Liver (tissue), 9 donors: ENCODE data around the gene HSPB9. TPM values are rescaled to one million over a fixed set of nuclear protein-coding genes. Genes with fewer than 3 reads are reported as not detected.

ENCODE experiments used
- DNase-seq: peaks from one replicate; pipeline ENCODE4 v3.0.0-alpha.2; 2017; ENCODE audit warnings: low spot score
- H3K27ac ChIP-seq, 2 donors: one replicate each; pipeline ENCODE4 v1.7.0; 2013; ENCODE audit warnings: inconsistent platforms in 2 of 2, low read length in 2 of 2, control low read depth in 1 of 2, low read depth in 1 of 2, mild to moderate bottlenecking in 1 of 2
- H3K27me3 ChIP-seq, 4 donors: one replicate each; pipeline versions ENCODE4 v1.6.1 to v1.7.0; 2013; ENCODE audit warnings: low read length in 3 of 4, inconsistent platforms in 1 of 4, mild to moderate bottlenecking in 1 of 4, moderate library complexity in 1 of 4; ENCODE audit not compliant: control insufficient read depth in 4 of 4, insufficient read depth in 4 of 4
- H3K36me3 ChIP-seq, 4 donors: one replicate each; pipeline versions ENCODE4 v1.6.1 to v1.7.0; 2013; ENCODE audit warnings: low read length in 3 of 4, mild to moderate bottlenecking in 3 of 4, low read depth in 1 of 4, moderate library complexity in 1 of 4; ENCODE audit not compliant: control insufficient read depth in 4 of 4, insufficient read depth in 3 of 4
- H3K4me1 ChIP-seq, 4 donors: one replicate each; pipeline versions ENCODE4 v1.6.1 to v1.7.0; 2013; ENCODE audit warnings: low read length in 3 of 4, mild to moderate bottlenecking in 3 of 4, moderate library complexity in 1 of 4; ENCODE audit not compliant: control insufficient read depth in 4 of 4, insufficient read depth in 4 of 4
- H3K4me3 ChIP-seq, 3 donors: one replicate each; pipeline versions ENCODE4 v1.6.1 to v1.7.0; 2013; ENCODE audit warnings: low read length in 3 of 3, control low read depth in 1 of 3, low read depth in 1 of 3, mild to moderate bottlenecking in 1 of 3
- H3K9ac ChIP-seq, 2 donors: one replicate each; pipeline ENCODE4 v1.7.0; 2013; ENCODE audit warnings: low read length in 2 of 2, mild to moderate bottlenecking in 2 of 2, moderate library complexity in 2 of 2, control low read depth in 1 of 2, low read depth in 1 of 2
- H3K9me3 ChIP-seq, 4 donors: one replicate each; pipeline versions ENCODE4 v1.6.1 to v1.7.0; 2013; ENCODE audit warnings: low read length in 3 of 4; ENCODE audit not compliant: control insufficient read depth in 4 of 4
- EGR1 ChIP-seq, 2 donors: IDR thresholded peaks; 2 replicates each; pipeline ENCODE4 v1.6.1; 2016 to 2018; ENCODE audit warnings: antibody characterized with exemption in 2 of 2, low read depth in 2 of 2
- FOXA1 ChIP-seq: IDR thresholded peaks from 2 replicates; pipeline ENCODE4 v1.6.1; 2016; ENCODE audit warnings: antibody characterized with exemption
- GABPA ChIP-seq, 2 donors: IDR thresholded peaks in 1 of 2; conservative IDR thresholded peaks in 1 of 2; 2 replicates each; pipeline ENCODE4 v1.6.1; 2016; ENCODE audit warnings: antibody characterized with exemption in 2 of 2, mild to moderate bottlenecking in 1 of 2, moderate library complexity in 1 of 2
- HNF4A ChIP-seq, 2 donors: conservative IDR thresholded peaks; 2 replicates each; pipeline ENCODE4 v1.6.1; 2016; ENCODE audit warnings: antibody characterized with exemption in 2 of 2, mild to moderate bottlenecking in 2 of 2
- HNF4G ChIP-seq: IDR thresholded peaks from 2 replicates; pipeline ENCODE4 v1.6.1; 2016; ENCODE audit warnings: antibody characterized with exemption
- JUND ChIP-seq, 2 donors: IDR thresholded peaks; 2 replicates each; pipeline ENCODE4 v1.6.1; 2016; ENCODE audit warnings: antibody characterized with exemption in 2 of 2
- NR2F2 ChIP-seq: IDR thresholded peaks from 2 replicates; pipeline ENCODE4 v1.6.1; 2016; ENCODE audit warnings: antibody characterized with exemption
- RAD21 ChIP-seq, 2 donors: IDR thresholded peaks; 2 replicates each; pipeline ENCODE4 v1.6.1; 2016; ENCODE audit warnings: antibody characterized with exemption in 2 of 2, mild to moderate bottlenecking in 2 of 2
- RXRA ChIP-seq, 2 donors: IDR thresholded peaks; 2 replicates each; pipeline ENCODE4 v1.6.1; 2017 to 2018; ENCODE audit warnings: antibody characterized with exemption in 2 of 2, mild to moderate bottlenecking in 1 of 2
- SP1 ChIP-seq: IDR thresholded peaks from 2 replicates; pipeline ENCODE4 v1.6.1; 2018; ENCODE audit warnings: antibody characterized with exemption, mild to moderate bottlenecking
- YY1 ChIP-seq: IDR thresholded peaks from 2 replicates; pipeline ENCODE4 v1.6.1; 2016; ENCODE audit warnings: antibody characterized with exemption, mild to moderate bottlenecking
- WGBS: extraction: QIAGEN DNeasy Blood & Tissue Kit; methylation state at CpG from one replicate; pipeline ENCODE4 v1.1.7; 2013; 5-methylcytosine and 5-hydroxymethylcytosine counted together
- polyA plus RNA-seq, 2 donors: library from polyadenylated mRNA; stranded (reverse) in 1 of 2; unstranded in 1 of 2; fragments of 200-250 nt in 1 of 2; fragments of >200 nt in 1 of 2; fragmentation: Nextera tagmentation in 1 of 2; extraction: Ambion mirVana in 1 of 2; gene quantifications; one replicate each; pipeline versions ENCODE4 v1.2.1 to v1.2.3, GENCODE V29; 2013 to 2015
- total RNA-seq, 2 donors: library from RNA; depleted of rRNA; stranded (reverse); fragments of >200 nt; gene quantifications; one replicate each; pipeline ENCODE4 v1.2.3, GENCODE V29; 2014
- TF ChIP-seq, protein P1 (sequence below): fragments of 150-350 bp; IDR thresholded peaks from 2 replicates; pipeline ENCODE4 v1.5.1; 2017; ENCODE audit warnings: improper control_type of control experiment, low read depth, low read length; ENCODE audit not compliant: missing input control
- TF ChIP-seq, protein P2 (sequence below): IDR thresholded peaks from 2 replicates; pipeline ENCODE4 v1.6.1; 2016; ENCODE audit warnings: antibody characterized with exemption
- TF ChIP-seq, protein P3 (sequence below): IDR thresholded peaks from 2 replicates; pipeline ENCODE4 v1.6.1; 2016; ENCODE audit warnings: antibody characterized with exemption, mild to moderate bottlenecking
- TF ChIP-seq, protein P4 (sequence below): IDR thresholded peaks from 2 replicates; pipeline ENCODE4 v1.6.1; 2016; ENCODE audit warnings: antibody characterized with exemption
- donor health status: healthy.
- donor health status: healthy.
- donor health status: healthy.
- donor health status: healthy.
- donor health status: healthy.

Gene HSPB9
- total and polyA plus RNA-seq, 4 donors: 0.17 to 4.0 (median 0.56) TPM

DNA sequence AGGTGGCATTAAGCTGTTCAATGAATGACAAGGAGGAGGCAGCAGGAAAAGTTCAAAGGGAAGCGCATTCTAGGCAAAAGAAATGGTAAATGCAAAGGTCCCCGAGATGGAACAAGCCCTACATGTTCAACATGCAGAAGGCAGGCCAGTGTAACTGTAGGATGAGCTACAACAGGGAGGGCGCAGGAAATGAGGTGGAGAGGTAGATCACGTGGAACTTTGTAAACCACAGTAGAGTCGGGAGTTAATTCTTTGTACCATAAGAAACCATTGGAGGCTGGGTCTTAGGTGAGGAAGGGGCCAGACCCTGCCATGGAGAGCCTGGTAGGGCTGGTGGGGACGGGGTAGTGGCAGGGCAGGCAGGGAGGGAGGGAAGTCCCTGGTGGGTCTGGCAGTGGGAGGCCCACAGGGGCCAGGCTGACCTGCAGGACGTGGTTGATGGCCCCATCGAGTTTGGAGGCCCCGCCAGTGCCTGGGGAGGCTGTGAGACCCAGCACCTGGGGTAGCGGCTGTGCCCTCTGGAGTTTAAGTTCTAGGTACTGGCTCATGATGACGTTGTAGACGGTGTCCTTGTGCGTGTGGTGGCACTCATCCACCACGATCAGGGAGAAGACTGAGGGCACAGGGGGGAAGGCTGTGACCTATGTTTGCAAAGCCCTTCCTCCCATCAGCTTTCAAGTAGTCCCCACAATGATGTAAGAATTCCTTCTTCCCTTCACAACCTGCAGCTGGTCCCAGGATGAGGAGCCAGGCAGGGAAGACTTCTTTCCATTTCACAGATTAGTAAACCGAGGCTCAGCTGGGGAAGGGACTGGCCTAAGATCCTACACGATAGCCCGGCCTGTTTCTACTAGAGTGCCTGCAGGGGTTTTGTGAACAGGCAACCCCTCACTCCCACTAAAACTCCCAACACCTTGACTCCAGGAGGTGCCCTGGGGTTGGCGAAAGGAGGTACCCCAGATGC, 12.0 kb upstream of the HSPB9 start:
- 88% methylated on average over 18 of the region's 18 CpGs for WGBS
- DNase-seq: no peak
- no peak overlapping the region for H3K4me3 ChIP-seq
- TF ChIP-seq FOXA1 (no peak), RAD21 (IDR thresholded peaks at IDR 0.05) (no peak), RXRA (IDR thresholded peaks at IDR 0.05) (no peak), EGR1 (IDR thresholded peaks at IDR 0.05; ENCODE audit: low read depth in 2 of 2) (no peak)
- TF ChIP-seq, protein P1, sequence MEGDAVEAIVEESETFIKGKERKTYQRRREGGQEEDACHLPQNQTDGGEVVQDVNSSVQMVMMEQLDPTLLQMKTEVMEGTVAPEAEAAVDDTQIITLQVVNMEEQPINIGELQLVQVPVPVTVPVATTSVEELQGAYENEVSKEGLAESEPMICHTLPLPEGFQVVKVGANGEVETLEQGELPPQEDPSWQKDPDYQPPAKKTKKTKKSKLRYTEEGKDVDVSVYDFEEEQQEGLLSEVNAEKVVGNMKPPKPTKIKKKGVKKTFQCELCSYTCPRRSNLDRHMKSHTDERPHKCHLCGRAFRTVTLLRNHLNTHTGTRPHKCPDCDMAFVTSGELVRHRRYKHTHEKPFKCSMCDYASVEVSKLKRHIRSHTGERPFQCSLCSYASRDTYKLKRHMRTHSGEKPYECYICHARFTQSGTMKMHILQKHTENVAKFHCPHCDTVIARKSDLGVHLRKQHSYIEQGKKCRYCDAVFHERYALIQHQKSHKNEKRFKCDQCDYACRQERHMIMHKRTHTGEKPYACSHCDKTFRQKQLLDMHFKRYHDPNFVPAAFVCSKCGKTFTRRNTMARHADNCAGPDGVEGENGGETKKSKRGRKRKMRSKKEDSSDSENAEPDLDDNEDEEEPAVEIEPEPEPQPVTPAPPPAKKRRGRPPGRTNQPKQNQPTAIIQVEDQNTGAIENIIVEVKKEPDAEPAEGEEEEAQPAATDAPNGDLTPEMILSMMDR: no peak
- TF ChIP-seq, protein P2, sequence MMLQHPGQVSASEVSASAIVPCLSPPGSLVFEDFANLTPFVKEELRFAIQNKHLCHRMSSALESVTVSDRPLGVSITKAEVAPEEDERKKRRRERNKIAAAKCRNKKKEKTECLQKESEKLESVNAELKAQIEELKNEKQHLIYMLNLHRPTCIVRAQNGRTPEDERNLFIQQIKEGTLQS: no peak
- no peaks in the 10 kb centered on the region for H3K9me3 ChIP-seq
- peaks cover 10 to 38% (median 31%) of the 10 kb centered on the region in 4 donors for H3K4me1 ChIP-seq
- H3K9ac ChIP-seq: no peak overlapping the region
- H3K36me3 ChIP-seq: peaks cover 4 to 14% (median 8%) of the 10 kb centered on the region in 4 donors
- H3K27me3 ChIP-seq: no peaks in the 10 kb centered on the region
- H3K27ac ChIP-seq: peak overlapping the region in 1 of 2 donors; percentile 84

DNA sequence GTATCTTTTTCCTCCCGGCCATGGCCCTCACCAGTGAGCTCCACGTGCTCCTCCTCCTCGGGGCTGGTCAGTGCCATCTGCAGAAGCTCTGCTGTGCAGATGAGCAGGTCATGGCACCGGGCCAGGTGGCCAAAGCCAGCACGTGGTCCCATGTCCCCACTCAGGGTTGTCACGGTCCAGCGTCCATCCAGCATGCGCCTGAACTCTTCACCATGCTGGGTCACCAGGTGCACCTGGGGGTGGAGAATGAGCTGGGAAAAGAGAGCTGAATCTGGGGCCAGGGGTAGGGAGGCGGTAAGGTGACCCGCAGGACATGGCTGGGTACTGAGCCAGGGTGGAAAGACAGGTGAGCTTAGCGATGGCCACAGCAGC, 11.4 kb upstream of the HSPB9 start:
- Histone ChIP-seq H3K4me1 (peaks cover 11 to 40% (median 34%) of the 10 kb centered on the region in 4 donors), H3K4me3 (peak overlapping the region in 2 of 3 donors; percentile 68 to 76), H3K27me3 (no peaks in the 10 kb centered on the region), H3K9ac (peak overlapping the region; percentile 11 to 61), H3K9me3 (no peaks in the 10 kb centered on the region), H3K27ac (peak overlapping the region; percentile 81 to 84), H3K36me3 (peaks cover 3 to 12% (median 7%) of the 10 kb centered on the region in 4 donors)
- DNase-seq: no peak
- 41% methylated on average over 11 of the region's 11 CpGs for WGBS
- no peak for TF ChIP-seq RAD21 (IDR thresholded peaks at IDR 0.05)
- TF ChIP-seq SP1: no peak
- no peak for TF ChIP-seq GABPA (IDR thresholded peaks at IDR 0.05 in 1 of 2, conservative IDR thresholded peaks at IDR 0.05 in 1 of 2)
- peak; percentile 23 to 93 for TF ChIP-seq RXRA (IDR thresholded peaks at IDR 0.05)
- TF ChIP-seq, protein P3, sequence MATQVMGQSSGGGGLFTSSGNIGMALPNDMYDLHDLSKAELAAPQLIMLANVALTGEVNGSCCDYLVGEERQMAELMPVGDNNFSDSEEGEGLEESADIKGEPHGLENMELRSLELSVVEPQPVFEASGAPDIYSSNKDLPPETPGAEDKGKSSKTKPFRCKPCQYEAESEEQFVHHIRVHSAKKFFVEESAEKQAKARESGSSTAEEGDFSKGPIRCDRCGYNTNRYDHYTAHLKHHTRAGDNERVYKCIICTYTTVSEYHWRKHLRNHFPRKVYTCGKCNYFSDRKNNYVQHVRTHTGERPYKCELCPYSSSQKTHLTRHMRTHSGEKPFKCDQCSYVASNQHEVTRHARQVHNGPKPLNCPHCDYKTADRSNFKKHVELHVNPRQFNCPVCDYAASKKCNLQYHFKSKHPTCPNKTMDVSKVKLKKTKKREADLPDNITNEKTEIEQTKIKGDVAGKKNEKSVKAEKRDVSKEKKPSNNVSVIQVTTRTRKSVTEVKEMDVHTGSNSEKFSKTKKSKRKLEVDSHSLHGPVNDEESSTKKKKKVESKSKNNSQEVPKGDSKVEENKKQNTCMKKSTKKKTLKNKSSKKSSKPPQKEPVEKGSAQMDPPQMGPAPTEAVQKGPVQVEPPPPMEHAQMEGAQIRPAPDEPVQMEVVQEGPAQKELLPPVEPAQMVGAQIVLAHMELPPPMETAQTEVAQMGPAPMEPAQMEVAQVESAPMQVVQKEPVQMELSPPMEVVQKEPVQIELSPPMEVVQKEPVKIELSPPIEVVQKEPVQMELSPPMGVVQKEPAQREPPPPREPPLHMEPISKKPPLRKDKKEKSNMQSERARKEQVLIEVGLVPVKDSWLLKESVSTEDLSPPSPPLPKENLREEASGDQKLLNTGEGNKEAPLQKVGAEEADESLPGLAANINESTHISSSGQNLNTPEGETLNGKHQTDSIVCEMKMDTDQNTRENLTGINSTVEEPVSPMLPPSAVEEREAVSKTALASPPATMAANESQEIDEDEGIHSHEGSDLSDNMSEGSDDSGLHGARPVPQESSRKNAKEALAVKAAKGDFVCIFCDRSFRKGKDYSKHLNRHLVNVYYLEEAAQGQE: peak; percentile 18
- TF ChIP-seq EGR1 (IDR thresholded peaks at IDR 0.05; ENCODE audit: low read depth in 2 of 2): no peak
- TF ChIP-seq, protein P2: no peak
- TF ChIP-seq YY1: peak; percentile 58
- TF ChIP-seq, protein P1: no peak
- peak; percentile 19 to 79 for TF ChIP-seq HNF4A (conservative IDR thresholded peaks at IDR 0.05)
- TF ChIP-seq, protein P4, sequence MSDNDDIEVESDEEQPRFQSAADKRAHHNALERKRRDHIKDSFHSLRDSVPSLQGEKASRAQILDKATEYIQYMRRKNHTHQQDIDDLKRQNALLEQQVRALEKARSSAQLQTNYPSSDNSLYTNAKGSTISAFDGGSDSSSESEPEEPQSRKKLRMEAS: peak; percentile 87
- no peak for TF ChIP-seq HNF4G
- no peak for TF ChIP-seq JUND (IDR thresholded peaks at IDR 0.05)
- TF ChIP-seq NR2F2: no peak
